ENCODE results near the gene RPTN.

DNA sequence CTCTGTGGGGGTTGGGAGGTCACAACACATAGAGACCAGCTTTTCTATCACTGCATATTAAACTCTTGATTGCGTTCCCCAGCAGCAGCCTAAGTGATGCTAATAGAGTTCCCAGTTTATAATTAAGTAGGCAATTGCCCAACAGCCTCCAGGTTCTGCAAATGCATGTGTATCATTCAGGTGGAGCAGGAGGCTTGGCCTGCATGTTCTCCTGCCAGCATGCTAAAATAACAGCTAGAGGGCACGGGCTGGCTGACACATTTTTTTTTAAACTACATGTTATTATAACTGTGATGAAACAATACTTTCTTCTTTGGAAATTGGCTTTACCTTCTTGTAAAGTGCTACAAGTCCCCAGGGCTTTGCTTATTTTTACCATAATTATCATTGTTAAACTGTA lies 54.2 kb downstream of the RPTN start:
- TF ChIP-seq POLR2A (IDR thresholded peaks at IDR 0.05; ENCODE audit: low read depth) (no peak), EP300 (IDR thresholded peaks at IDR 0.05) (no peak), POLR2AphosphoS5 (IDR thresholded peaks at IDR 0.05) (no peak)
- TF ChIP-seq, protein P1, sequence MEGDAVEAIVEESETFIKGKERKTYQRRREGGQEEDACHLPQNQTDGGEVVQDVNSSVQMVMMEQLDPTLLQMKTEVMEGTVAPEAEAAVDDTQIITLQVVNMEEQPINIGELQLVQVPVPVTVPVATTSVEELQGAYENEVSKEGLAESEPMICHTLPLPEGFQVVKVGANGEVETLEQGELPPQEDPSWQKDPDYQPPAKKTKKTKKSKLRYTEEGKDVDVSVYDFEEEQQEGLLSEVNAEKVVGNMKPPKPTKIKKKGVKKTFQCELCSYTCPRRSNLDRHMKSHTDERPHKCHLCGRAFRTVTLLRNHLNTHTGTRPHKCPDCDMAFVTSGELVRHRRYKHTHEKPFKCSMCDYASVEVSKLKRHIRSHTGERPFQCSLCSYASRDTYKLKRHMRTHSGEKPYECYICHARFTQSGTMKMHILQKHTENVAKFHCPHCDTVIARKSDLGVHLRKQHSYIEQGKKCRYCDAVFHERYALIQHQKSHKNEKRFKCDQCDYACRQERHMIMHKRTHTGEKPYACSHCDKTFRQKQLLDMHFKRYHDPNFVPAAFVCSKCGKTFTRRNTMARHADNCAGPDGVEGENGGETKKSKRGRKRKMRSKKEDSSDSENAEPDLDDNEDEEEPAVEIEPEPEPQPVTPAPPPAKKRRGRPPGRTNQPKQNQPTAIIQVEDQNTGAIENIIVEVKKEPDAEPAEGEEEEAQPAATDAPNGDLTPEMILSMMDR (IDR thresholded peaks at IDR 0.05) = no peak
